ENCODE data around the gene ARSJ. TPM values are rescaled to one million over a fixed set of nuclear protein-coding genes. Genes with fewer than 3 reads are reported as not detected.

The ARSJ gene
- total and polyA plus RNA-seq, 8 donors = 0.80 to 5.7 (median 2.3) TPM

GRCh38 chr4:113959539-113959937 lies 19.9 kb downstream of the ARSJ start:
- ATAC-seq = no peak
- no peak for DNase-seq
- peak overlapping the region in 2 of 4 donors; percentile 41 to 54 for H3K27ac ChIP-seq
- TF ChIP-seq CTCF (IDR thresholded peaks at IDR 0.05) = no peak
- intact Hi-C loops (cut with DNase I) = no loop called here
- no peak overlapping the region for H3K4me3 ChIP-seq
- H3K9me3 ChIP-seq = no peaks in the 10 kb centered on the region
- H3K4me1 ChIP-seq = peaks cover 0 to 8% (median 5%) of the 10 kb centered on the region in 3 donors
- no peaks in the 10 kb centered on the region for H3K36me3 ChIP-seq
- no peaks in the 10 kb centered on the region for H3K27me3 ChIP-seq
- no peak for FAIRE-seq

- DNase-seq = no peak
- no peaks in the 10 kb centered on the region for H3K9me3 ChIP-seq
- FAIRE-seq = peak; percentile 95
- no peak overlapping the region for H3K4me3 ChIP-seq
- no peaks in the 10 kb centered on the region for H3K36me3 ChIP-seq
- 55 to 65% methylated on average over 8 of the region's 8 CpGs for WGBS, 2 donors
- TF ChIP-seq CTCF (IDR thresholded peaks at IDR 0.05) = no peak
- no peaks in the 10 kb centered on the region for H3K27me3 ChIP-seq
- peak overlapping the region in 2 of 4 donors; percentile 41 to 54 for H3K27ac ChIP-seq
- intact Hi-C loops (cut with DNase I) = no loop called here
- peaks cover 0 to 8% (median 5%) of the 10 kb centered on the region in 3 donors for H3K4me1 ChIP-seq
- ATAC-seq = peak; percentile 77 to 94 (median 89)
Observed at GRCh38 chr4:113958766-113959538, 20.5 kb downstream of the ARSJ start.

GRCh38 chr4:113957956-113958355 lies 21.5 kb downstream of the ARSJ start:
- no peaks in the 10 kb centered on the region for H3K27me3 ChIP-seq
- 73 to 80% methylated on average over 3 of the region's 3 CpGs for WGBS, 2 donors
- no peaks in the 10 kb centered on the region for H3K36me3 ChIP-seq
- no peak for ATAC-seq
- intact Hi-C loops (cut with DNase I) = no loop called here
- H3K9me3 ChIP-seq = no peaks in the 10 kb centered on the region
- no peak for FAIRE-seq
- H3K4me3 ChIP-seq = no peak overlapping the region
- no peak for TF ChIP-seq CTCF (IDR thresholded peaks at IDR 0.05)
- no peak overlapping the region for H3K27ac ChIP-seq
- H3K4me1 ChIP-seq = peaks cover 0 to 8% (median 5%) of the 10 kb centered on the region in 3 donors
- no peak for DNase-seq

DNA sequence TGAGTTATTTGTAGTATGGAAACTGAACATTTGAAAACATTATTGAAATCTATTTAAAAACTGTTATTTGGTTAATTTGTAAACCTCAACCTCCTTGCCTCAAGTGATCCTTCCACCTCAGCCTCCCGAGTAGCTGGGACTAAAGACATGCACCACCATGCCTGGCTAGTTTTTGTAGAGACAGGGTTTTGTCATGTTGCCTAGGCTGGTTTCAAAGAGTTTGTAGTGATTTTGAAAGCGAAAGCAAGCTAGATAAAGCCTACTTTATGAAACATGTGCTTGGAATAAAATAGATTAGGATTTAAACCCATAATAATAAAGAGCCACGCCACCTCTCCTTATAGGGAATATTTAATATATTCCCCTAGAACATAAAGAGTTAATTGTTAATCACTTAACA lies 23.5 kb downstream of the ARSJ start:
- FAIRE-seq = no peak
- H3K4me1 ChIP-seq = peaks cover 0 to 5% (median under 1%) of the 10 kb centered on the region in 3 donors
- H3K4me3 ChIP-seq = no peak overlapping the region
- H3K36me3 ChIP-seq = no peaks in the 10 kb centered on the region
- no peak for DNase-seq
- no peaks in the 10 kb centered on the region for H3K9me3 ChIP-seq
- no peak for ATAC-seq
- TF ChIP-seq CTCF (IDR thresholded peaks at IDR 0.05) = no peak
- intact Hi-C loops (cut with DNase I) = no loop called here
- WGBS, 2 donors = 77 to 80% methylated on average over 3 of the region's 3 CpGs
- H3K27me3 ChIP-seq = no peaks in the 10 kb centered on the region
- H3K27ac ChIP-seq = no peak overlapping the region

DNA sequence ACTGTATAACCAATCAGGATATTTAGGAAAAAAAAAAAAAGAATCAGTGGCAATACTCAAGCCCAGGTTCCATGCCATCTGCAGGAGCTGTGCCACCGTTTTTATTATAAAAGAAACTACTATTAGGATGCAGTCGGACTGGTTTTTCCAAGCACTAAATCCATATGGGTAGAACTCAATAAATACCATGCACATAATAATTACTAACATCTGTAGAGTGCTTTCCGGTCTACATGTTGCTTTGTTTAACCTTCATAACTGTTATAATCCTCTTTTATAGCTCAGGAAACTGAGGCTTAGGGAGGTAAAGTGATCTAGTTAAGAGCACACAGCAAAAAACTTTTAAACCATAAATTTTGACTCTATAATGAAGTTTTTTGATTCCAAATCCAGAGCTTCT lies 24.0 kb downstream of the ARSJ start:
- intact Hi-C loops (cut with DNase I) = no loop called here
- no peak for FAIRE-seq

More for the DNA sequence above, 24.0 kb downstream of the ARSJ start:
- TF ChIP-seq CTCF (IDR thresholded peaks at IDR 0.05) = no peak
- H3K27ac ChIP-seq = no peak overlapping the region
- no peak for ATAC-seq
- no peaks in the 10 kb centered on the region for H3K27me3 ChIP-seq
- no peaks in the 10 kb centered on the region for H3K9me3 ChIP-seq
- H3K4me3 ChIP-seq = no peak overlapping the region
- 71 to 86% methylated on average over 3 of the region's 3 CpGs for WGBS, 2 donors
- H3K4me1 ChIP-seq = peaks cover 0 to 5% (median 0%) of the 10 kb centered on the region in 3 donors
- no peak for DNase-seq
- H3K36me3 ChIP-seq = no peaks in the 10 kb centered on the region
